ENCODE results near the gene ZC3H18. TPM values are rescaled to one million over a fixed set of nuclear protein-coding genes. Genes with fewer than 3 reads are reported as not detected.
A peak's percentile ranks its signal among the peaks of the same experiment; 100 is the strongest.

The ZC3H18 gene
- 108 TPM for polyA plus RNA-seq (2012; ENCODE audit: insufficient read depth, insufficient read length, low read depth)

- peak; percentile 97 for DNase-seq
- Histone ChIP-seq H3K4me1 (peaks cover 6% of the 10 kb centered on the region), H3K27me3 (no peaks in the 10 kb centered on the region), H3K36me3 (peaks cover 24% of the 10 kb centered on the region), H3K4me3 (ENCODE audit: low read depth, low read length) (peak within 1 kb of the TSS; percentile 95), H3K9me3 (no peaks in the 10 kb centered on the region)
- TF ChIP-seq CTCF (IDR thresholded peaks at IDR 0.05; ENCODE audit: low read depth, low read length): no peak
These were observed at the start of gene ZC3H18 for GRCh38 chr16:88569985-88570690. TSS of gene ZC3H18 (plus strand) at chr16:88570403. CDS start at chr16:88577124, 6,721 bp downstream.

GRCh38 chr16:88521674-88522073 is 48.5 kb upstream of the ZC3H18 start:
- H3K4me1 ChIP-seq: no peaks in the 10 kb centered on the region
- no peak overlapping the region for H3K4me3 ChIP-seq (ENCODE audit: low read depth, low read length)
- H3K9me3 ChIP-seq: no peaks in the 10 kb centered on the region
- H3K27me3 ChIP-seq: no peaks in the 10 kb centered on the region
- H3K36me3 ChIP-seq: no peaks in the 10 kb centered on the region
- no peak for DNase-seq
- TF ChIP-seq CTCF (IDR thresholded peaks at IDR 0.05; ENCODE audit: low read depth, low read length): no peak

GRCh38 chr16:88522276-88522949 is 47.8 kb upstream of the ZC3H18 start:
- Histone ChIP-seq H3K36me3 (no peaks in the 10 kb centered on the region), H3K9me3 (no peaks in the 10 kb centered on the region), H3K4me1 (peaks cover 4% of the 10 kb centered on the region; the same call in 1 of the 2 replicates), H3K27me3 (no peaks in the 10 kb centered on the region), H3K4me3 (ENCODE audit: low read depth, low read length) (no peak overlapping the region)
- no peak for DNase-seq
- no peak for TF ChIP-seq CTCF (IDR thresholded peaks at IDR 0.05; ENCODE audit: low read depth, low read length)

- Histone ChIP-seq H3K36me3 (no peaks in the 10 kb centered on the region), H3K27me3 (no peaks in the 10 kb centered on the region), H3K4me3 (ENCODE audit: low read depth, low read length) (no peak overlapping the region), H3K4me1 (peaks cover 4% of the 10 kb centered on the region; the same call in 1 of the 2 replicates), H3K9me3 (no peaks in the 10 kb centered on the region)
- DNase-seq: no peak
- no peak for TF ChIP-seq CTCF (IDR thresholded peaks at IDR 0.05; ENCODE audit: low read depth, low read length)
These were observed 46.7 kb upstream of the ZC3H18 start for GRCh38 chr16:88523309-88524161.

GRCh38 chr16:88524274-88524972 is 45.8 kb upstream of the ZC3H18 start:
- TF ChIP-seq CTCF (IDR thresholded peaks at IDR 0.05; ENCODE audit: low read depth, low read length): no peak
- H3K4me1 ChIP-seq: peaks cover 4% of the 10 kb centered on the region; the same call in 1 of the 2 replicates
- no peak overlapping the region for H3K4me3 ChIP-seq (ENCODE audit: low read depth, low read length)
- no peaks in the 10 kb centered on the region for H3K27me3 ChIP-seq
- no peaks in the 10 kb centered on the region for H3K36me3 ChIP-seq
- DNase-seq: no peak
- no peaks in the 10 kb centered on the region for H3K9me3 ChIP-seq
